Fibroblast of upper back skin (primary cell): Measurements from ENCODE around the gene PDHX.
"Not testable (repeated sequence)": the region's sequence is repeated elsewhere in the genome, so short reads cannot be mapped to it uniquely, and the experiment has no call there.

Experiments
- DNase-seq: peaks from one replicate; pipeline ENCODE4 v3.0.0-alpha.2; 2013

PDHX gene

GRCh38 chr11:34916015-34916842 is at the start of gene PDHX, which contains the start of gene APIP:
PDHX (plus strand) TSS chr11:34916618; CDS start chr11:34916656, 38 bp downstream.
APIP (minus strand) TSS chr11:34916379; CDS start chr11:34916284, 95 bp downstream.
- peak; percentile 99 for DNase-seq

GRCh38 chr11:34869425-34869824 is 47.0 kb upstream of the PDHX start:
- no peak for DNase-seq

GRCh38 chr11:34870548-34871196 is 45.7 kb upstream of the PDHX start:
- DNase-seq, result no peak

DNA sequence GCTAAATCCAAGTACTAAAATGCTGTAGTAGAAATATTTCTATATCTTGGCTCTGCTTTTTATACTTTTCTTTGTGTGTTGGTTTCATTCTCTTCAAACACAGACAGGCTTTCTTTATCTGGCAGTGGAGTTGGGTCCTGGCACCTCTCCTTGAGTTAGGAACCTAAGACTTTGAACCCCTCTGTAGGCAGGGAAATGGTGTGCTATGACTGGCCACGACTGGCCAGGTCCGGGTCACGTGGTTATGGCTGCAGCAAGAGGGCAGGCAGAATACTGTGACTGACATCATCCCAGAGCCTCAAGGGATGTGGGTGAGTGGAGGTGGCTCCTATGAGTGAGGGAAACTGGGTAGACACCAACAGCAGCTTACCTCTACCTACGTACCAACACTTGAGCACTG is 42.2 kb upstream of the PDHX start:
- no peak for DNase-seq

GRCh38 chr11:34877375-34877975 is 38.9 kb upstream of the PDHX start:
- no peak for DNase-seq

DNA sequence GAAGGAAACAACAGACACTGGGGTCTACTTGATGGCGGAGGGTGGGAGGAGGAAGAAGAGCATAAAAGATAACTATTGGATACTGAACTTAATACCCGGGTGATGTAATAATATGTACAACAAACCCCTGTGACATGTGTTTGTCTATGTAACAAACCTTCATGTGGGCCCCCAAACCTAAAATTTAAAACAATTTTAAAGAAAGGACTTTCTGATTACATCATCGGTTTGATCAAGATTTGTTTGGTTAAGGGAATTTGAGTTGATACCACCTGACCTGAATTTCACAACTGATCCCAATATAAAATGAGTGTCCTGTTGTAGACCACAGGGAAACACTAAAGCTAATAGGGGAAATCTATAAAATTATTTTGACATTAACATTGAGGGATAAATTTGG is 34.5 kb upstream of the PDHX start:
- no peak for DNase-seq

GRCh38 chr11:34886609-34887008 is 29.8 kb upstream of the PDHX start:
- DNase-seq, result no peak

GRCh38 chr11:34887260-34887659 is 29.2 kb upstream of the PDHX start:
- no peak for DNase-seq

- no peak for DNase-seq
Measured at GRCh38 chr11:34890089-34890488, 26.3 kb upstream of the PDHX start.

DNA sequence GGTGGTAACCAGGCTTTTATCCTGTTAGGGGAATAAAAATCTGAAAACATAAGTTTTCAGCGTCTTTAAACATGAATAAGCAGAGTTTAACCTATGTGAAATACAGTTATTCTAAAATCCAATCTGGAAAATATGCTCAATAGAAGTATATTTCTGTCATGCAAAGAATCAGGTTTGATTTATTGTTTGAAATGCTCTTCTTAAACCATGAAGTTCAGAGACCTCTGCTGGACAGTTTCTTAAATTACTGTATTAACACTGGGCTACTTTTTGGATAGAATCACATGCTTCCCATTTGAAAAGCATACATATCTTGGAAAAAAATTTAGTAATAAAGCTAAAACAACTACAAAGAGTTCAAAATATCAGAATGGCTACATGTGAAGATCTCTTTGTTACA is 25.6 kb upstream of the PDHX start:
- DNase-seq, result peak; percentile 36

- no peak for DNase-seq
Measured at GRCh38 chr11:34891611-34892010, 24.8 kb upstream of the PDHX start.

DNA sequence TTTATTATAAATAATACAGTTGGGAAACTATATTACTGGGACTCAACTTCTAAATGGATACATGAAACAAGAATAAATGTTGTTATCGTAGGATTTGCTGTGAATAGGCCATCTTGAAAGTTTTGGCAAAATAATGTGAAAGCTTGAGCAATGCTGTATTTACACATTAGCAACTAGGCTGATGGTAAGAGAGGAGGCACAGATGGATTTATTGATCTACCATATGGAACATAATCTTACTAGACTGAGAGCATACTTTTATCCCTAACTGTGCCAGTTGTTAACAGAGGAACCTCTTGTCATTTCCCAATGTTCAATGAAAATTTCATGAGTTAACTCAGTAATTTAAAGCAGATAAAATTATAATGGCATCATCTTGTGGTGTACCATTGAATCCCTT is 23.0 kb upstream of the PDHX start:
- DNase-seq, result peak; percentile 5

DNA sequence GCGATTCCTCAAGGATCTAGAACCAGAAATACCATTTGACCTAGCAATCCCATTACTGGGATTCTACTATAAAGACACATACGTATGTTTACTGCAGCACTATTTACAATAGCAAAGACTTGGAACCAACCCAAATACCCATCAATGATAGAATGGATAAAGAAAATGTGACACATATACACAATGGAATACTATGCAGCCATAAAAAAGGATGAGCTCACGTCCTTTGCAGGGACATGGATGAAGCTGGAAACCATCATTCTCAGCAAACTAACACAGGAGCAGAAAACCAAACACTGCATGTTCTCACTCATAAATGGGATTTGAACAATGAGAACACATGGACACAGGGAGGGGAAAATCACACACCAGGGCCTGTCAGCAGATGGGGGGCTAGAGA is 20.2 kb upstream of the PDHX start:
- DNase-seq, result not testable (repeated sequence)

- no peak for DNase-seq
Measured at GRCh38 chr11:34897171-34897870, 19.1 kb upstream of the PDHX start.

DNA sequence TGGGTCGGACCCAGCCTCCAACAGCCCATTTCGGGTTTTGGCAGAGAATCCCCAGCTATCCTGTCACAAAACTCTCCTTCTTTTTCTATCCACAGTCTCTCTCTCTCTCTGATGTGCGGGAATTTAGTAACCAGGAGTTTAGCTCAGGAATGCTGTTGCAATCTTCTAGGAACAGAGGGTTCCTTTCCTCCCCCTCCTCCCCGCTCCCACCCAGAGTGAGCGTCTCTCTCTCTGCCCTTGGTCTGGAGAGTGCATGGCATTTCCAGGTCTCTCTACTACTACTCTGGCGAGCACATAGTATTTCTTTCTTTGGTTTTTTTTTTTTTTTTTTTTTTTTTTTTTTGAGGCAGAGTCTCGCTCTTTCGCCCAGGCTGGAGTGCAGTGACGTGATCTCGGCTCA is 17.9 kb upstream of the PDHX start:
- no peak for DNase-seq

GRCh38 chr11:34899633-34900016 is 16.8 kb upstream of the PDHX start:
- no peak for DNase-seq

GRCh38 chr11:34904421-34904955 is 11.9 kb upstream of the PDHX start:
- DNase-seq, result no peak

GRCh38 chr11:34905666-34906065 is 10.8 kb upstream of the PDHX start:
- no peak for DNase-seq

GRCh38 chr11:34907934-34908593 is 8.4 kb upstream of the PDHX start:
- DNase-seq, result no peak

DNA sequence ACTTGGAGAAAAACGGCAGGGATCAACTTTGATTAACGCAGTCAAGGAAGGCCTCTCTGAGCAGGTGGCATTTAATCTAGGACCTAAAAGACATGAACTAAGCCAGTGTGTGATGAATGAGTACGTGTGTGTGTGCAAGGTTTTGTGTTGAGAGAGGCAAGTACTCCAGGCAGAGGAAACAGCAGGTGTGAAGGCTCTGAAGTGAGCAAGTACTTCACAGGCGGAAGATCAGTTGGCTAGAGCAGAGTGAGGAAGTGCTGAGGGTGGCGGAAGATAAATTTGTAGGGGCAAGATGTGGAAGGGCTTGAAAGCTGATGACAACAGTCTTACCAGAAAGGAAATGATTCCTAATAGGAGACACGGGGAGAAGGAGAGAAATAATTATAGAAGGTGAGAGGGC is 7.0 kb upstream of the PDHX start:
- DNase-seq, result no peak

DNA sequence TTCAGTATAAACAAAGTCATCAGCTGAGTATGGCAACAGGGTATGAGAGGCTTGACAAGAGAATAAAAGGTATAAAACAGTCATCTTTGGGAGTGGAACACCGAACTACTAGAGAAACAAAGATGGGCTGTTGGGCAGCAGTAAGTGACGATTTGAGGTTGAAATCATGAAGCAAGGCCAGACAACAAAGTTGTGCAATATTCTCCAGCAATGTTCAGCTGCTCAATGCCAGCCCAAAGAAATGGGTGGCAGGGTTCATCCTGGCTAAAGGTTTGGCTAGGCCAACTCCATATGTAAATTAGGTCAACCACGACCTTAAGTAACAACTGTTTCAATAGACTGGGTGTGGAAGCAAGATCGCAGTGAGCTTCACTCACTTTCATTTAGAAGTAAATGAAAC is 6.5 kb upstream of the PDHX start:
- no peak for DNase-seq

DNA sequence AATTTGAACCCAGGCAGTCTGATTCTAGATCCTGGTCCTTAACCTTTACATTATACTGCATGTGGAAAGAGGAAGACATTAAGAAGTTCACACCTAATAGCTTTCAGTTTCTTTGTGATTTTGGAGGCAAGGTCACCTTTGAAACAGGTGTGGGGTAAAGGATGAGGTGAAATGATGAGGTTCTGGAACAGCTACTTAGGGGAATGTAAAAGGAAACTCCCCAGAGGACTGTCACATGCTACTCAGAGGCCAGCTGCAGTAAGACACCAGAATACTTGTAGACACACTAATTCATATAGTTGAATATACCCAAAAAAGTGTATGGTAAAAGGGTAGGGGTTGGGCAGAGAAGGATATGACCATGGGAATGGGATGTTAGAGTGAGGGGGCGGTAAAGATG is 5.6 kb upstream of the PDHX start:
- DNase-seq, result no peak

- no peak for DNase-seq
Measured at GRCh38 chr11:34911676-34912075, 4.7 kb upstream of the PDHX start.
